Spleen (tissue), 7 donors: Measurements from ENCODE around the gene ABCA12.
A peak's percentile ranks its signal among the peaks of the same experiment; 100 is the strongest.

ENCODE experiments used
- CTCF ChIP-seq, 11 experiments: fragments of 200-600 bp in 7 of 11; fragments of 450-650 bp in 4 of 11; sonication (generic) in 4 of 11; IDR thresholded peaks in 8 of 11; conservative IDR thresholded peaks in 3 of 11; 1 replicate in 7 of 11; 2 replicates in 4 of 11; pipeline versions ENCODE4 v1.4.0 to v1.8.0; 2016 to 2021; ENCODE audit warnings: antibody characterized with exemption in 11 of 11, inconsistent platforms in 4 of 11, mild to moderate bottlenecking in 1 of 11
- POLR2A ChIP-seq, 3 donors: fragments of 450-650 bp; IDR thresholded peaks; one replicate each; pipeline ENCODE4 v1.5.1; 2017; ENCODE audit warnings: antibody characterized with exemption in 3 of 3, mild to moderate bottlenecking in 1 of 3
- POLR2AphosphoS5 ChIP-seq, 3 donors: sonication (generic); formaldehyde crosslinking; IDR thresholded peaks; one replicate each; pipeline ENCODE4 v1.5.1; 2017; ENCODE audit warnings: antibody characterized with exemption in 3 of 3
- donor health status: DM: no; HTN: no; CAD: no; lungs with moderate emphysema.
- donor health status: DM: no; HTN: no; CAD: no.
- donor health status: DM: no; HTN: no; CAD: no.

- peak in 6 of 11 experiments; percentile 14 to 45 (median 26) for TF ChIP-seq CTCF (IDR thresholded peaks at IDR 0.05 in 8 of 11, conservative IDR thresholded peaks at IDR 0.05 in 3 of 11)
- no peak for TF ChIP-seq POLR2AphosphoS5 (IDR thresholded peaks at IDR 0.05)
- TF ChIP-seq POLR2A (IDR thresholded peaks at IDR 0.05), result no peak
Observed at GRCh38 chr2:215002500-215002899, 135.9 kb downstream of the ABCA12 start.
